Fibroblast of skin of back (primary cell): ENCODE measurements around the gene MASTL.

Source experiments
- DNase-seq: peaks from one replicate; pipeline ENCODE4 v3.0.0-alpha.2; 2013

The MASTL gene

DNA sequence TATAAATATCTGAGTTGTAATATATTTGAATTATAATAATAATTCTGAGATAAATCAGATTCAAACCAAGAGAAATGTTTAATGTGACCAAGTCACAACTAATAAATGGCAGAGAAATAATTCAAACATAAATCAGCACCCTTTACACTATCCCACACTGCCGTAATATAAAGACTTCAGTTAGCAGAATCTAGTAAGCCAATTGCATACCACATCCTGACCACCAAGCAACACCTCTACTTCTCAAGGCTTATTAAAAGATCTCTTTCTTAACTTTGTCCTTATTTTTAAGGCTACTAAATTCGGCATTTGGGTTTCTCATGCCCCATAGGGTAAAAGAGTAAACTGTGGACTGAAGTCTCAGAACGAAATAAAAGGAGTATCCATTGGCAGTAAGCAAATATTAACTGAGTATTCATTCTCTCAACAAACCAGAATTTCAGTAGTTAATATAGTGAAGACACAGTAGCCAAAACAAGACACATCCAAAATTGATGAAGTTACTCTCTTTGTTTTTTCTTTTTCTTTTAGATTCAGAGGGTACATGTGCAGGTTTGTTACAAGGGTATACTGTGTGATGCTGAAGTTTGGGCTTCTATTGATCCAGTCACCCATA is 70.6 kb downstream of the MASTL start:
- DNase-seq: no peak

GRCh38 chr10:27230022-27230421 is 74.9 kb downstream of the MASTL start:
- DNase-seq: no peak

GRCh38 chr10:27235706-27236105 is 80.6 kb downstream of the MASTL start:
- no peak for DNase-seq
